Glomerular endothelial cell (primary cell): ENCODE data around the gene PTPRN2. TPM values are rescaled to one million over a fixed set of nuclear protein-coding genes. Genes with fewer than 3 reads are reported as not detected.
"Not testable (repeated sequence)": the region's sequence is repeated elsewhere in the genome, so short reads cannot be mapped to it uniquely, and the experiment has no call there.

Experiments used
- DNase-seq: peaks from one replicate; pipeline ENCODE4 v3.0.0-alpha.2; 2011; ENCODE audit warnings: low read depth, low spot score; ENCODE audit errors: extremely low read depth
- total RNA-seq: library from RNA; depleted of rRNA; stranded (reverse); fragments of >200 nt; gene quantifications from 2 replicates; pipeline ENCODE4 v1.2.3, GENCODE V29; 2015

The PTPRN2 gene
- total RNA-seq, 1 donor from 2014 or later: 10.0 TPM

- DNase-seq: no peak
Measured at GRCh38 chr7:157514746-157515145, 1072.9 kb downstream of the PTPRN2 start.

- no peak for DNase-seq
Measured at GRCh38 chr7:157514306-157514705, 1073.3 kb downstream of the PTPRN2 start.

GRCh38 chr7:157513682-157514081, 1073.9 kb downstream of the PTPRN2 start:
- DNase-seq: no peak

GRCh38 chr7:157513162-157513621, 1074.4 kb downstream of the PTPRN2 start:
- no peak for DNase-seq

- DNase-seq: no peak
Measured at GRCh38 chr7:157509226-157509625, 1078.4 kb downstream of the PTPRN2 start.

GRCh38 chr7:157508477-157508881, 1079.1 kb downstream of the PTPRN2 start:
- no peak for DNase-seq

GRCh38 chr7:157507987-157508386, 1079.6 kb downstream of the PTPRN2 start:
- DNase-seq: no peak

GRCh38 chr7:157506268-157506667, 1081.4 kb downstream of the PTPRN2 start:
- DNase-seq: no peak

- no peak for DNase-seq
Measured at GRCh38 chr7:157505646-157506045, 1082.0 kb downstream of the PTPRN2 start.

- no peak for DNase-seq
Measured at GRCh38 chr7:157503229-157503628, 1084.4 kb downstream of the PTPRN2 start.

GRCh38 chr7:157502701-157503111, 1084.9 kb downstream of the PTPRN2 start:
- peak; percentile 95 for DNase-seq

- DNase-seq: no peak
Measured at GRCh38 chr7:157501581-157501980, 1086.0 kb downstream of the PTPRN2 start.

GRCh38 chr7:157500989-157501540, 1086.6 kb downstream of the PTPRN2 start:
- DNase-seq: not testable (repeated sequence)

GRCh38 chr7:157500171-157500960, 1087.3 kb downstream of the PTPRN2 start:
- no peak for DNase-seq

- no peak for DNase-seq
Measured at GRCh38 chr7:157499835-157500153, 1087.8 kb downstream of the PTPRN2 start.

- DNase-seq: no peak
Measured at GRCh38 chr7:157499121-157499834, 1088.3 kb downstream of the PTPRN2 start.

GRCh38 chr7:157498657-157499056, 1089.0 kb downstream of the PTPRN2 start:
- no peak for DNase-seq

- DNase-seq: no peak
Measured at GRCh38 chr7:157497744-157498651, 1089.6 kb downstream of the PTPRN2 start.

GRCh38 chr7:157497367-157497743, 1090.3 kb downstream of the PTPRN2 start:
- no peak for DNase-seq

- no peak for DNase-seq
Measured at GRCh38 chr7:157496416-157497275, 1091.0 kb downstream of the PTPRN2 start.
